ENCODE measurements around the gene KISS1R.

DNA sequence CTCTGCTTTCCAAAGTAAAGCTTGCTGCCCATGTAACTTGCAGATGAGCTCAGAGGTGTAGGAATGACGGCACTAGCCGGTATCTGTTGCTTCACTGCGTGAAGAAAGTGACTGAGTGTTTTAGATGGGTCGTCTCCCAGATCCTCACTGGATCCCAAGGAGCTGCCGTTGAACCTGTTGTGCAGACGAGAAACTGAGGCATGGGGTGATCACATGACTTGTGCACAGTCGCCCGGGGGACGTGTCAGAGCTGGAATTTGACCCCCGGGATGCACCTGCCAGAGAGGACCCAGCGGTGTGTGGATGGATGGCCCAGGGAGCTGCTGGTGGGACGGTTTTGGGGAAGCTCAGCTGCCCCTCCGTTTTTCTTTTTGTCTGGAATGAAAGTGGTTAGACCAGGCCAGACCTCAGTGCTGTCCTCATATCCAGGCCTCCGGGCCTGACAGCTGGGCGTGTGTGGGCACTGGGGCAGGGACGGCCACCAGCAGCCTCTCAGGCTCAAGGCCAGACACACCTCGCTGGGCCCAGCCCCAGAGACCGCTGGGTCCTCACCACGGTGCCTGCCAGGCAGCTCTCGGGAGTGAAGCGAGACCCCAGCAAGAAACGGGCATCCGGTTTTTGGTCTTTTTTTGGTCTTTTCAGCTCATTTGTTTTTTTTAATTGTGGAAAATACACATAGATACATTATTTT lies 21.2 kb downstream of the KISS1R start:
- TF ChIP-seq, protein P1, sequence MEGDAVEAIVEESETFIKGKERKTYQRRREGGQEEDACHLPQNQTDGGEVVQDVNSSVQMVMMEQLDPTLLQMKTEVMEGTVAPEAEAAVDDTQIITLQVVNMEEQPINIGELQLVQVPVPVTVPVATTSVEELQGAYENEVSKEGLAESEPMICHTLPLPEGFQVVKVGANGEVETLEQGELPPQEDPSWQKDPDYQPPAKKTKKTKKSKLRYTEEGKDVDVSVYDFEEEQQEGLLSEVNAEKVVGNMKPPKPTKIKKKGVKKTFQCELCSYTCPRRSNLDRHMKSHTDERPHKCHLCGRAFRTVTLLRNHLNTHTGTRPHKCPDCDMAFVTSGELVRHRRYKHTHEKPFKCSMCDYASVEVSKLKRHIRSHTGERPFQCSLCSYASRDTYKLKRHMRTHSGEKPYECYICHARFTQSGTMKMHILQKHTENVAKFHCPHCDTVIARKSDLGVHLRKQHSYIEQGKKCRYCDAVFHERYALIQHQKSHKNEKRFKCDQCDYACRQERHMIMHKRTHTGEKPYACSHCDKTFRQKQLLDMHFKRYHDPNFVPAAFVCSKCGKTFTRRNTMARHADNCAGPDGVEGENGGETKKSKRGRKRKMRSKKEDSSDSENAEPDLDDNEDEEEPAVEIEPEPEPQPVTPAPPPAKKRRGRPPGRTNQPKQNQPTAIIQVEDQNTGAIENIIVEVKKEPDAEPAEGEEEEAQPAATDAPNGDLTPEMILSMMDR (IDR thresholded peaks at IDR 0.05): no peak
- no peak for TF ChIP-seq POLR2A (IDR thresholded peaks at IDR 0.05)
